OCI-LY7 (cell line): ENCODE measurements around the gene KBTBD8.

Source experiments
- CTCF ChIP-seq: fragments of 200-600 bp; sonication (generic); conservative IDR thresholded peaks from 2 replicates; pipeline ENCODE4 v1.5.1; 2014; ENCODE audit warnings: mild to moderate bottlenecking, antibody characterized with exemption, low read length, moderate library complexity, mixed read lengths
- EZH2phosphoT487 ChIP-seq: fragments of 200-600 bp; sonication (generic); IDR thresholded peaks from 2 replicates; pipeline ENCODE4 v1.6.1; 2018; ENCODE audit warnings: low read depth, borderline replicate concordance, mild to moderate bottlenecking, mixed run types, antibody characterized with exemption, low read length, moderate library complexity, mixed read lengths

GRCh38 chr3:66985336-66985920 lies 12.7 kb upstream of the KBTBD8 start:
- TF ChIP-seq CTCF: no peak
- no peak for TF ChIP-seq EZH2phosphoT487
